ENCODE data around the gene SYNDIG1. TPM values are rescaled to one million over a fixed set of nuclear protein-coding genes. Genes with fewer than 3 reads are reported as not detected.

SYNDIG1 gene
- total RNA-seq, 1 donor from 2014 or later, result not detected

- no peak overlapping the region for H3K4me3 ChIP-seq (ENCODE audit: low read depth, low read length)
- no peak for FAIRE-seq
- H3K36me3 ChIP-seq (ENCODE audit: control insufficient read depth, insufficient read depth, low read length), result no peaks in the 10 kb centered on the region
- TF ChIP-seq CTCF (IDR thresholded peaks at IDR 0.05; ENCODE audit: insufficient read depth, low read length, severe bottlenecking), result no peak
- H3K27me3 ChIP-seq (ENCODE audit: control insufficient read depth, insufficient read depth, low read length), result no peaks in the 10 kb centered on the region
- DNase-seq (ENCODE audit: low read depth), result no peak
Measured at GRCh38 chr20:24502661-24503060, 33.2 kb downstream of the SYNDIG1 start.

DNA sequence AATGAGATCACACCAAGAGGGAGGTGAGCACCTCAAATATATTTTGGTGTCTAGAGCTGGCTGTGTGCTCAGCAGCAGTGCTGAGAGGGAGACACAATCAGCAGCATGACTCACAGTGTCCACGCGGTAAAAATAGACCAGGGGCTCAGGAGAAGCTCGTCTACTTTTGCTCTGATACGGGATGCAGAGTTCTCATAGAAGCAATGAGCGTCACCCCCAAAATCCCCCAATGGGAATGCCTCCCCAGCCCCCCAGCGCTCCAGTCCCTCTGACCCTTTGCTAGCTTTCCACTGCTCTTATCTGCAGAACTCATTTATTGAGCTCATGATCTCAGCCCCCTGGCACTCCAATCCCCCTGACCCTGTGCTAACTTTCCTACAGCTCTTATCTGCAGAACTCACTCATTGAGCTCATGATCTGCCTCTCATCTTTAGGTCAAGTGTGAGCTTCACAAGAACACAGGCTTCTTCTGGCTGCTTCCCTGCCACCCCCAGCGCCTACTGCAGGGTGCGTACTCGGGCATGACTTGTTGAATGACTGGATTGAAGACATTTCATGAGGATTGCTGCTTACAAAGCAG lies 34.0 kb downstream of the SYNDIG1 start:
- TF ChIP-seq CTCF (IDR thresholded peaks at IDR 0.05; ENCODE audit: insufficient read depth, low read length, severe bottlenecking), result no peak
- Histone ChIP-seq H3K4me3 (ENCODE audit: low read depth, low read length) (no peak overlapping the region), H3K27me3 (ENCODE audit: control insufficient read depth, insufficient read depth, low read length) (no peaks in the 10 kb centered on the region), H3K36me3 (ENCODE audit: control insufficient read depth, insufficient read depth, low read length) (no peaks in the 10 kb centered on the region)
- FAIRE-seq, result no peak
- DNase-seq (ENCODE audit: low read depth), result no peak

DNA sequence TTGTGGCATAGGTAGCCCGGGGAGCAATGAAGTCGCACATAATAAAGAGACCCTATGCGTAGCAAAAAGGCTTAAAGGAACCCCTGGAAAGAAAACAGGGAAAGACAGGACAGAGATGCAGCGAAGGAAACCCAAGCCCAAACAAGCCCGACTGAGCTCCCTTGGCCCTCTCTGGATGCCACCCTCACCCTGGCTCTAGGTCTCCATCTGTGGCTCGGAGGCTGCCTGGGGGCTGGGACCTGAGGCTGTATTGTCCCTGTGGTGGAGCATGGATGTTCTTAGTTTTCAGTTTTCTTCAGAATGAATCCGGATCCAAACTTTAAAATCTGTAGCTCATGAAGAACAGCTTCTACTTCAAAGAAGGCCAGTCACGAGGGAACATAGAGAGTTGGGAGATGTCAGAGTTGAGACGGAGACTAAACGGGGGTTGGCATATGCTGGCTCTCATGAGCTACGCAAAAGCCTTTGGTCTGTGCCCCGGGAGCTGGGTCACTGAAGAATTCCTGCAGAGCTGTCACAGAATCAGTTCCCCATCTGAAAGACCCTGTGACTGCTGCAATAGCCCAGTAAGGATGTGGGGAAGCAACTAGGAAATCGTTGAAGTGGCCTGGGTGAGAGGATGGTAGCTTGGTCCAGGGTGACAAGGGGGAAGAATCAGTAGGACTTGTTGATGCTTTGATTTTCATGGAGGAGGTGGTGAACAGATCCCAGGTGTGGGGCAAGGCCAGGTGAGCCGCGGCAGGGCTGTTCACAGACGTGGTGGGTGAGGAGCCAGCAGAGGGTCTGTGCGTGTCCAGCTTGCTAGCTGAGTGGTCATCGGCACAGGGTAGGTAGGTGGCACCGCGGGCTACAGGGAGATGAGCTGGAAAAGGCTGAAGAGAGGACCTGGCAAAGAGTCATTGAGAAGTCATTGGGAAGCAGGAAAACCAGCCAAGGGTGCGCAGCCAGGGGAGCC lies 35.2 kb downstream of the SYNDIG1 start:
- DNase-seq (ENCODE audit: low read depth), result no peak
- Histone ChIP-seq H3K4me3 (ENCODE audit: low read depth, low read length) (no peak overlapping the region), H3K36me3 (ENCODE audit: control insufficient read depth, insufficient read depth, low read length) (no peaks in the 10 kb centered on the region), H3K27me3 (ENCODE audit: control insufficient read depth, insufficient read depth, low read length) (no peaks in the 10 kb centered on the region)
- no peak for FAIRE-seq
- TF ChIP-seq CTCF (IDR thresholded peaks at IDR 0.05; ENCODE audit: insufficient read depth, low read length, severe bottlenecking), result no peak

- Histone ChIP-seq H3K36me3 (ENCODE audit: control insufficient read depth, insufficient read depth, low read length) (no peaks in the 10 kb centered on the region), H3K4me3 (ENCODE audit: low read depth, low read length) (no peak overlapping the region), H3K27me3 (ENCODE audit: control insufficient read depth, insufficient read depth, low read length) (no peaks in the 10 kb centered on the region)
- DNase-seq (ENCODE audit: low read depth) (no peak), FAIRE-seq (no peak)
- no peak for TF ChIP-seq CTCF (IDR thresholded peaks at IDR 0.05; ENCODE audit: insufficient read depth, low read length, severe bottlenecking)
Measured at GRCh38 chr20:24506146-24506545, 36.7 kb downstream of the SYNDIG1 start.

GRCh38 chr20:24506696-24507095 lies 37.3 kb downstream of the SYNDIG1 start:
- Histone ChIP-seq H3K27me3 (ENCODE audit: control insufficient read depth, insufficient read depth, low read length) (no peaks in the 10 kb centered on the region), H3K36me3 (ENCODE audit: control insufficient read depth, insufficient read depth, low read length) (no peaks in the 10 kb centered on the region), H3K4me3 (ENCODE audit: low read depth, low read length) (no peak overlapping the region)
- DNase-seq (ENCODE audit: low read depth) (no peak), FAIRE-seq (no peak)
- TF ChIP-seq CTCF (IDR thresholded peaks at IDR 0.05; ENCODE audit: insufficient read depth, low read length, severe bottlenecking), result no peak
